HFFc6 (cell line): ENCODE measurements around the gene DENND1A. TPM values are rescaled to one million over a fixed set of nuclear protein-coding genes. Genes with fewer than 3 reads are reported as not detected.
"Not testable (repeated sequence)": the region's sequence is repeated elsewhere in the genome, so short reads cannot be mapped to it uniquely, and the experiment has no call there.

ENCODE experiments used
- DNase-seq: peaks from one replicate; pipeline ENCODE4 v3.0.0-alpha.2; 2018
- H3K27ac Mint-ChIP-seq: 2 replicates; pipeline ENCODE4 v1.8.0; 2020; ENCODE audit warnings: mild to moderate bottlenecking, mixed read lengths
- H3K27me3 Mint-ChIP-seq: 2 replicates; pipeline ENCODE4 v1.8.0; 2021; ENCODE audit warnings: mild to moderate bottlenecking, moderate library complexity, mixed read lengths; ENCODE audit not compliant: insufficient read depth
- H3K36me3 Mint-ChIP-seq: 2 replicates; pipeline ENCODE4 v1.8.0; 2021; ENCODE audit warnings: low read depth, mixed read lengths
- H3K4me1 Mint-ChIP-seq: 2 replicates; pipeline ENCODE4 v1.8.0; 2020; ENCODE audit warnings: low read depth, mixed read lengths
- H3K4me3 Mint-ChIP-seq: 2 replicates; pipeline ENCODE4 v1.8.0; 2020; ENCODE audit warnings: mild to moderate bottlenecking, moderate library complexity, mixed read lengths
- H3K9me3 Mint-ChIP-seq: 2 replicates; pipeline ENCODE4 v1.8.0; 2020; ENCODE audit warnings: mild to moderate bottlenecking, mixed read lengths
- CTCF ChIP-seq: fragments of 200-600 bp; sonication (generic); IDR thresholded peaks from 2 replicates; pipeline ENCODE4 v1.5.0; 2021; ENCODE audit warnings: antibody characterized with exemption, mild to moderate bottlenecking
- total RNA-seq, 6 experiments: library from RNA; stranded (reverse); fragmentation: NEBNext Ultra II Directional; extraction: Animal tissue kit (Norgen Biotek cat#: 25700); gene quantifications; 2 replicates in 1 of 6; 3 replicates in 5 of 6; pipeline ENCODE4 v1.2.3, GENCODE V29; 2021

The DENND1A gene
- total RNA-seq, 6 experiments from 2014 or later: 25.4 to 38.3 (median 30.3) TPM

GRCh38 chr9:123945532-123945931, 15.6 kb upstream of the DENND1A start:
- TF ChIP-seq CTCF: no peak
- Mint-ChIP-seq H3K9me3 (no peaks in the 10 kb centered on the region), H3K27ac (no peak overlapping the region), H3K4me1 (peaks cover 9% of the 10 kb centered on the region), H3K27me3 (peaks cover 20% of the 10 kb centered on the region), H3K4me3 (no peak overlapping the region; the same call in 1 of the 2 replicates), H3K36me3 (no peaks in the 10 kb centered on the region)
- DNase-seq: no peak

- H3K27me3 Mint-ChIP-seq: peaks cover 18% of the 10 kb centered on the region
- not testable (repeated sequence) for H3K27ac Mint-ChIP-seq, DNase-seq, H3K4me3 Mint-ChIP-seq, H3K36me3 Mint-ChIP-seq, H3K9me3 Mint-ChIP-seq, H3K4me1 Mint-ChIP-seq
Measured at GRCh38 chr9:123944464-123944863, 14.5 kb upstream of the DENND1A start.

- Mint-ChIP-seq H3K27me3 (peaks cover 22% of the 10 kb centered on the region), H3K36me3 (no peaks in the 10 kb centered on the region), H3K4me1 (peaks cover 9% of the 10 kb centered on the region), H3K9me3 (no peaks in the 10 kb centered on the region), H3K4me3 (no peak overlapping the region), H3K27ac (no peak overlapping the region)
- TF ChIP-seq CTCF: no peak
- no peak for DNase-seq
Measured at GRCh38 chr9:123943671-123944070, 13.7 kb upstream of the DENND1A start.

GRCh38 chr9:123942542-123942941, 12.6 kb upstream of the DENND1A start:
- Mint-ChIP-seq H3K36me3 (no peaks in the 10 kb centered on the region), H3K4me3 (no peak overlapping the region)

GRCh38 chr9:123941524-123942070, 11.7 kb upstream of the DENND1A start:
- Mint-ChIP-seq H3K36me3 (no peaks in the 10 kb centered on the region), H3K9me3 (peaks cover under 1% of the 10 kb centered on the region; the same call in 1 of the 2 replicates), H3K27ac (no peak overlapping the region), H3K4me3 (no peak overlapping the region), H3K27me3 (peaks cover 24% of the 10 kb centered on the region), H3K4me1 (peaks cover 9% of the 10 kb centered on the region)
- no peak for DNase-seq
- TF ChIP-seq CTCF: no peak

More at GRCh38 chr9:123942542-123942941, 12.6 kb upstream of the DENND1A start:
- Mint-ChIP-seq H3K27ac (no peak overlapping the region), H3K9me3 (no peaks in the 10 kb centered on the region), H3K4me1 (peaks cover 9% of the 10 kb centered on the region), H3K27me3 (peaks cover 24% of the 10 kb centered on the region)
- TF ChIP-seq CTCF: no peak
- DNase-seq: no peak

- peaks cover 3% of the 10 kb centered on the region; the same call in 1 of the 2 replicates for H3K9me3 Mint-ChIP-seq
- no peaks in the 10 kb centered on the region for H3K36me3 Mint-ChIP-seq
- TF ChIP-seq CTCF: peak; percentile 24
- H3K27me3 Mint-ChIP-seq: peaks cover 21% of the 10 kb centered on the region
- no peak for DNase-seq
- no peak overlapping the region for H3K4me3 Mint-ChIP-seq
- peaks cover 5% of the 10 kb centered on the region for H3K4me1 Mint-ChIP-seq
- H3K27ac Mint-ChIP-seq: no peak overlapping the region
Measured at GRCh38 chr9:123940721-123941523, 11.0 kb upstream of the DENND1A start.
